DMS 273 (cell line): ENCODE measurements around the gene AFTPH.
A peak's percentile ranks its signal among the peaks of the same experiment; 100 is the strongest.

ENCODE experiments used
- DNase-seq: peaks from one replicate; lab custom pipeline; 2025; ENCODE audit not compliant: unreplicated experiment; lab: John Stamatoyannopoulos, UW

The AFTPH gene

GRCh38 chr2:64629875-64630274 lies 105.7 kb downstream of the AFTPH start:
- DNase-seq = no peak

- DNase-seq = no peak
Measured at GRCh38 chr2:64630752-64631151, 106.6 kb downstream of the AFTPH start.

GRCh38 chr2:64631771-64632170 lies 107.6 kb downstream of the AFTPH start:
- no peak for DNase-seq

- peak; percentile 18 for DNase-seq
Measured at GRCh38 chr2:64632835-64633819, 109.0 kb downstream of the AFTPH start.

GRCh38 chr2:64634345-64635267 lies 110.5 kb downstream of the AFTPH start:
- peak; percentile 8 for DNase-seq

GRCh38 chr2:64635976-64636911 lies 112.1 kb downstream of the AFTPH start:
- DNase-seq = no peak

GRCh38 chr2:64637000-64637635 lies 113.0 kb downstream of the AFTPH start:
- DNase-seq = no peak

- no peak for DNase-seq
Measured at GRCh38 chr2:64637931-64638330, 113.8 kb downstream of the AFTPH start.

- no peak for DNase-seq
Measured at GRCh38 chr2:64638502-64639120, 114.5 kb downstream of the AFTPH start.

- peak; percentile 16 for DNase-seq
Measured at GRCh38 chr2:64639691-64640090, 115.6 kb downstream of the AFTPH start.

GRCh38 chr2:64640153-64641044 lies 116.3 kb downstream of the AFTPH start:
- DNase-seq = no peak

- no peak for DNase-seq
Measured at GRCh38 chr2:64641599-64641998, 117.5 kb downstream of the AFTPH start.
